NCI-H69 (cell line): ENCODE data around the gene HDLBP.

ENCODE experiments used
- DNase-seq: peaks from one replicate; lab custom pipeline; 2025; lab: John Stamatoyannopoulos, UW

Gene HDLBP

DNA sequence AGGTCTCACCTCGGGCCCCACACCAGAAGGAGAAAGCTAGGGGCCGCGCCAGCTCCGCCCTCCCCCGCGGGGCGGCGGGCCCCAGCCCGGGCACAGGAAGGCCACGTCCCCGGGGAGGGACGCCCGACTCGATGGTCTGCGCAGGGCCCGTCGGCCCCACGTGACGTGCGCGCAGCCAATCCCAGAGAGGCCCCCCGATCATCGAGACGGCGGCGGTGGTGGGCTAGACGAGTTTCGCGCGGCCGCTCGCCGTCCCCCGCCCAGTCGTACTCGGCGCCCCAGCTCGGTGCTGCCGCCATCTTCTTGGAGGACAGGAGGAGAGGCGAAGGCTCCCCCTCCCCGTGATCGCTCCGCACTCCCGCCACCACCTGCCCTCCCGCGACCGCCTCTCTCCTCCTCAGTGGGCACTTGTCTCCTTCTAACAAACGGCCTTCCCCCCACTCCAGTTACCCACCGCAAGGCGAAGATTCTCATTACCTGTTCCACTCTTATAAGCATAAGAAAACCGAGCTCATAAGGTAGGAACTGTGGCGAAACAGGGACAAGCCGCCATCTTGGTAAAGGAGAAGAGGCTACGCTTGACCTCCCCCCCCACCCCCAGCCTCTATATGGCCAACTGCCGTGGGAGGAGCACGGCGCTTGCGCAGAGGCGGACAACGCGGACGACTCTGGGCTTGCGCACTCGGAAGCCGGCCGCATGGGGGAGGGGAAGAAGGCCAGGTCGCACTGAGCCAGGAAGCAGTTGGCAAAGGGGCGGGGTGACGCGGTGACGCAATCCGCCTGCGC is at the start of gene HDLBP:
Gene HDLBP (minus strand): TSS at position 580 of the 786 bp plus-strand sequence. CDS start 48,803 bp downstream, outside the sequence.
- DNase-seq = peak; percentile 96

GRCh38 chr2:241364781-241365180 is 49.3 kb upstream of the HDLBP start:
- no peak for DNase-seq

DNA sequence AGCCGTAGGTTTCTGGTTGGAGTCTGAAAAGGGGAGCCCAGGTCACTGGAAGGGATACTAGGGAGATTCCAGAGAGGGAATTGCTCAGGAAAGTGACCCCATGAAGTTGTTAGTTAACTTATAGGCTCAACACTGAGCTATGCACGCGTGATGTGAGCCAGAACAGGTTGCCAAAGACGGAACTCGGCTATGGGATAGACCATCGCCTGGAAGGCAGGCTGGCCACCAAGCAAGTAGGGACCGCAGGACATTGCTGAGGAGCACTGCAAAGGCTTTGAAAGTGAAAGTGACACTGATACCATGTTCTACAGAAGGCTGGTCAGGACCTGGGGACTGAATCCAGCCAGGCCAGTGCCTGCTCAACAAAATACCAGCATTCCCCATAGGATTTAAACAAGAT is 48.0 kb upstream of the HDLBP start:
- no peak for DNase-seq

DNA sequence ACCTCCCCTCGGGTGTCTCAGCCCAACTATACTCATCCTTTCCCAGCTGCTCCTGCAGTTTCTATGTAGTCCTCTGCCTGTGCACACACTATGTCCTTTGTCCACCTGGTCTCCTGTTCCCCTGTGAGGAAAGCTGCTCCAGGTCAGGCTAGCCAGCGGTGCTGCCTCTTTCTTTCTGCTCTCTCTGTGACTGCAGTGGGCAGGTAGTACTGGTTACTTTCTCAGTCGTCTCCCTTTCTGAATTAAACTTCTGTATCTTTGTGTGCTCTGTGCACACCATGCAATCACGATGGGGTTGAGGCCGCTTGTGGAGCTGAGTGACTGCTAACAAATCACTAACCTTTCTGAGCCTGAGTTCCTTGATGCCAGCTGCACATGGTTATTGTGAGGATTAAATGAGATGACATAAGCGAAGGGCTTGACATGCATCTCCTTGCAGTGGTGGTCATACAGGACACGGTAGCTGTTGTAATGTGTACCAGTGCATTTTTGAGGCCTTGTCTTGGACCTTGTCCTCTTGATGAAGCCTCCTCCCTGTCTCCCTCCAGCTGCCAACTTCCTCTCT is 44.1 kb upstream of the HDLBP start:
- no peak for DNase-seq

- no peak for DNase-seq
These were observed 43.0 kb upstream of the HDLBP start for GRCh38 chr2:241358470-241358869.

GRCh38 chr2:241357531-241357930 is 42.1 kb upstream of the HDLBP start:
- no peak for DNase-seq

- DNase-seq = peak; percentile 22
These were observed 41.4 kb upstream of the HDLBP start for GRCh38 chr2:241356871-241357260.

- DNase-seq = peak; percentile 97
These were observed 40.8 kb upstream of the HDLBP start, which contains the start of gene FARP2 for GRCh38 chr2:241355983-241356870. TSS of gene FARP2 (plus strand) at chr2:241356285. CDS start at chr2:241373108, 16,823 bp downstream.

- DNase-seq = peak; percentile 86
These were observed 39.5 kb upstream of the HDLBP start for GRCh38 chr2:241354668-241355658.

DNA sequence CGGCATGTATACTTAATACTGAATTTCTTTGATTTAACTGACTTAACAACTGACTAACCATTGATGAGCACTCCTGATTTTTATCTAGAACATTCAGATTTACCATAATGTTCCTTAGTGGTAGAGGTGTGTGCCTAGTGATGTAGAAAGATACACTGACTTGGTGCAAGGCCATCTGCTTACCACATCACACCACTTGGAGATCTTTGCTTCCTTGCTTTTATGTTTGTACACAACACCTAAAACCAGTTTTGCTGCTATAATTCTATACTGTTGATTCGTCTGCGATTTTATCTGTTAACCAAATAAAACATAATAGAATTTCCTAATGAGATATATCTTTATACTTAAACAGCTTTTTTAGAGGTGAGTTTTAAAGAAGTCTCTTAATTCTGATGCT is 36.8 kb upstream of the HDLBP start:
- no peak for DNase-seq

DNA sequence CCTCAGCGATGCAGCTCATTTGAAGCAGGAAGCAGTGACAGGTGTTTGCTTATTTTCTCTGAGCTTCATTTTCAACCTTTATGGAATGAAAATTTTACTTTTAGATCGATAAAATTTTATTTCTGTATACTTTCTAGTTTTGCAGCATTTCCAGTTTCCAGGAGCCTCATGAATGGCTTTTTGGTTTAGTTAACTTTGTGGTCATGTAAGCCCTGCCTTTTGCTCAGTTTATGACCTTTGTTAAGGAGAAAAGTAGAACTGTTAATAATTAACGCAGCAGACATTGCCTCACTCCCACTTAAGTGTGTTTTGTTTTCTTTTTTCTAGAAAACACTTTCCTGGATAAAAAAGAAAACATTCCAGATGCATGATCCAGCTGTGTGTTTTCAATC is 36.2 kb upstream of the HDLBP start:
- DNase-seq = no peak

GRCh38 chr2:241350878-241351639 is 35.6 kb upstream of the HDLBP start:
- DNase-seq = no peak

DNA sequence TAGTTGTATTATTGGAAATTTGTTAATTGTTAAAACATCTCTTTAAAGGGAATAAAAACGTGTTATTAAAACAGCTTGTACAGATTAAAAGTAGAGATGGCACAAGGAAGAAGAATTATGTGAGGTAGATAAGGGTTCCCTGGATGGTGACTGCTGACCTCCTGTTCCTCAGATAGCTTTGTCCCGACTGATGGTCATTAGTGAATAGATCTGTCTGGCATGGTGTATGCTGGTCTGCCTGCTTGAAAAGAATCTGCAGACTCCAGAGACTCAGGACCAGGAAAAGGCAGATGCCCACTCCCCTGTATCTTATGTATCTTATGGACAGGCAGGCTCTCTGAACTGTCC is 35.0 kb upstream of the HDLBP start:
- DNase-seq = no peak

- DNase-seq = no peak
These were observed 34.5 kb upstream of the HDLBP start for GRCh38 chr2:241349941-241350340.

DNA sequence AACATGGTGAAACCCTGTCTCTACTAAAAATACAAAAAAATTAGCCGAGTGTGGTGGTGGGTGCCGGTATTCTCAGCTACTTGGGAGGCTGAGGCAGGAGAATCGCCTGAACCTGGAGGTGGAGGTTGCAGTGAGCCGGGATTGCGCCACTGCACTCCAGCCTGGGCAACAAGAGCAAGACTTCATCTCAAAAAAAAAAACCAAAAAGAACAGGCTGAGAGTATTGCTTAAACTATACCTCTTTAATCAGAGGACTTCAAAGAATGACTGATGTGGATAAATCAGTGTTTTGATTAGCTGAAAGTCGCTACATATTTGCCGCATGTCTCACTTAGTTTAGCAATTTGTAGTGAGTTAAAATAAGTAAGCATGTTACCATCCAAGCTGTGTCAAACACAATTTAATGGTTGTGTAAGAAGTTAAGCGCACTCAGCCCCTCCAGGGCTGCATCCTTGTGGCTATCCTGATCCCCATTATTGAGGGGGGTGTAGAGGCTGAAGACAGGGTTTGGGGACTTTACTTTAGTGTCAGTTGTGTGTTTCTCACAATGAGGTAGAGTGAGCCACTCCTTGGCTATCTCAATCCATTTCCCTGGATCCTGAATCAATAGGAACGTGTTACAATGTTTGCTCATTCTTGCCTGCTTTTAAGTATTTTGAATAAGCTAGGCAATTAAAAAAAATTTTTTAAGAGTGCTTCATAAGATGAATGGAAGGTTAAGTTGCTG is 29.6 kb upstream of the HDLBP start:
- DNase-seq = no peak

DNA sequence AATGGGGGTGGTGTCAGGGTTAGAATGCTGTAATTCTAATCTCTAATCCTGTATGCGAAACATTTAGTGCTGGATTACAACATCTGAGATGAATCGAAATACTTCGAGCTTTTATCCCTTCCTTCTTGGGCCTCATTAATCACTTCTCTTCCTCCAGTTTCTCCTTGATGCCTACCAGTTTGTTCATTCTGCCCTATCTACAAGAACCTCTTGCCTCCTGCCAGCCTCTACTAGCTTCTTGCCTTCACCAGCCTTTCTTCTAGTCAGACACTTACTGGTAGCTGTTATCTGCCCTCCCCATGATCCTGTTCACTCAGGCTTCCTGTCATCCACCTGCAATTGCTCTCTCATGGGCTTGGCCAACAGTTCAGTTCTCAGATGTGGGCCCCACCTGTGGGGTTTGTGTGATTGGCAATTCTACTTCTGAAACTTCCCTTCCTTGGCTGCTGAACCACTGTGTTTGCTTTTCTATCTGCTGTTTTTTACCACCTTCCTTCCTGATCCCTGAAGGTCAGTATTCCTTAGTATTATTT is 25.2 kb upstream of the HDLBP start:
- no peak for DNase-seq

GRCh38 chr2:241339839-241340630 is 24.6 kb upstream of the HDLBP start:
- no peak for DNase-seq

DNA sequence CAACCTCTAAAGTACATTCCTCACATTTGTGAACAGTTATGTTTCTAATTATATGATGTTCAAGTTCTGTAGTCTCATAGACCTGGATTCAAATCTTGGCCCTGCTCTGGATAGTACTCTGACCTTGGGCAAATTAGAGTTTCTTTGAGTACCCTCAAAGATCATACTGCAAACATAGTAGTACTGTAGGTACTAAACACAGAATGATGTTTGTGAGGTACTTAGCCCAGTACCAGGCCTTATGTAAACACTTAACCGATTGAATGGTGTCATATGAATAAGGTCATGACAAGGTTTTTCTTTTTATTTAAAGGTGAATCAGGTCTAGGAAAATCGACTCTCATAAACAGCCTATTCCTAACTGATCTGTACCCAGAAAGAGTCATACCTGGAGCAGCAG is 19.3 kb upstream of the HDLBP start:
- no peak for DNase-seq

DNA sequence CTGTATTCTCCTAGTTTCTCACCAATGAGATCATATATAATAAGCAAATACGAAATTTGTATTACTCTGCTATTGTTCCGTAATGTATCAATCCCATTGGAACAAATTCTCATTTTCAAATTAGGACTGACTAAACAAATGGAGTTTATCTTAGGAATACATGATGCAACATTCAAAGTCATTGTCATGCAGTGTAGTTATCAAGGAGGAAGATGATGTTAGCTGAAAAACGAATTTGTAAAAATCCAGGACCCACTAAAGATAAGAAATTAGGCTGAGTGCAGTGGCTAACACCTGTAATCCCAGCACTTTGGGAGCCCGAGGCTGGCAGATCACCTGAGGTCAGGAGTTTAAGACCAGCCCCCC is 15.1 kb upstream of the HDLBP start:
- DNase-seq = no peak
